Ramos (cell line): ENCODE measurements around the gene RNASE7.

Experiments
- in situ Hi-C: fragments of 300-500 bp; cut with MboI; formaldehyde crosslinking; loops from one replicate; pipeline ENCODE4 v1.14.3; 2022; ENCODE audit warnings: low sequenced_read_pairs; ENCODE audit not compliant: unreplicated experiment

The RNASE7 gene

DNA sequence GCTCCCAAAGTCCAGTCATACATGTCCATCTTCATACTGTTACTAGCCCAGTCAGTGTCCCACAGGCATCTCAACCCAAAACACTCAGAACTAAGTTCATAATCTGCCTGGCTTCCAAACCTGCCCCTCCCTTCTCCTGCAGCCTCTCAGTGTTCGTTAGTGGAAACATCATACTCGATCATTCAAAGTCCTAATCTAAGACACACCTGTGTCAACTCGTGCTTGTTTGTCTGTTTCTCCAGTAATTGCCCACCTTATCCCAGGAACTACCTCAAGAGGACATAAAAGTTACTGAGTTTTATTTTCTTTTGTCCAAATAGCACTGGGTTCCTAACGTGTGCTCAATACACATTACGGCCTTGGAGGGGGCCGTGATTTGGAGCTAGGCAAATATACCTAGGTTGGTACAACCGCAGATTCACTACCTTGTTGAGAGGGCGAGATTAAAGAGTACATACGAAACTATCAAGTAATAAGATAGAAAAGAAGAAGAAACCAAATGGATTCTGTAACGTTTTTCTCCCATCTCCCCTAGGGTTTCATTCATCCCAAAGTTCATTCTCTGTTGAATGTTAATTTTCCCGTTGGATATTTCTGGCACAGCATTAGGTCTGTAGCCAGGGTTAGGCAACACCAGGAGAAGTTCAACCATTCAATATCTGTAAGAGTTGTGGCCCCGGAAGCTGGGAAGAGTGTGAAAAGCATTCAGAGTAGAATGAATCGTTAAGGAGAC is 18.6 kb downstream of the RNASE7 start:
- in situ Hi-C loops = no loop called here

DNA sequence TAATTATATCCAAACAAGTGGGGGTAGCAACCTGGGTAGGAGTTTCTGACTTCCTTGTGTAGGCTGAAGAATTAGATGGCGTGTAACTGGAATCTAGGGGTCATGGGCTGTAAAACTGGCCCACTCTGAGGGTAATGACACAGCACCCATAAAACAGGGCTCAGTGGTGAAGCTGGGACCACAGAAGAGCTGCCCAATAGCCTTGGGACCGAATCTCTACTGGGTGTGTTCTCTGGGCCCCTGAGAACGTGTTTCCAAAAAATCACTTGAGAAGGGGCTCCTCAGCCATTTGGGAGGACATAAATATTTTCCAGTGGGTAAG is 19.1 kb downstream of the RNASE7 start:
- in situ Hi-C loops = no loop called here

DNA sequence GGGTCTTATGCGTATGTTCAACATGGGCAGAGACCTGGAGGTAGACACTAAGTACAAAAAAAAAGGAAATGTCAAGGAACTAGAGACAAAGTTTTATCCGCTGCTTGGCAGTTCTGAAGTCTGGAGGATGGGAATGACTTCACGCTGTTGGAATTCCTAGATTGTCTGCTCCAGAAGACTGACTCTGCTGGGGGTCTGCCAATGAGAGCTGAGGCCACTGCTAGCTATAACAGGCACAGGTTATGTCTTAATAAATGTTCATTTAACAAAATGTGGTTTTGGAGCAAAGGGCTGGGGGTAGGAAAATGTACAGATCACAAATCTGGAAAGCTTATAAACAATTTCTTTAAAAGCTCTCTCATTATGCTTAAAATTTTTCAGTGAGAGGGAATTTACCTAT is 21.3 kb downstream of the RNASE7 start:
- in situ Hi-C loops = no loop called here

DNA sequence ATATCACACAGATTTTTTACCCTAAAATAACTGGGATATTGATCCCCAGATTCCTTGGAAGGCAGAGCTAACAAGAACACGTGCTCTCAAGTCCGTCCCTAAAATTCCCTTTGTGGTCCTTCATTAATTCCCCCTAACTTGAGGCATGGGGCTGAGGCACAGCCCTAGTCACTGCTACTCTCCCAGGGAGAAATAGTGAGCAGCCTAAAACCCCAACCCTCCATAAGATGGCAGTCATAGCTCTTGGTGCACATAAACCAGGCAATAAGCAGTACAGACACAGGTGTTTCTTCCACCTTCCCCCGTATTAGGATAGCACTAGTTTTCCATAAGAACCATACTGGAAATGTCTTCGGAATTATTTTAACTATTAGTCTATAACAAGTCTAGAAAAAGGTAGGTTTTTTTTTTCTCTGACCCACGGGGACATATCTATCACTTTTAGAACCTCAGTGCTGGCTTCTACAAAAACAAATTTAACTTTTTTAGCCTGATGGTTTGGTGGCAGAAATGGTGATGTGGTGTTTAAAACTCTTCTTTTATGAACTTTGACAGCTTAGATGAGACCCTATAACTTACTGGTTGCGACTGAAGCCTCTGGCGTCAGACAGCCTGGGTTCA is 24.8 kb downstream of the RNASE7 start:
- in situ Hi-C loops = no loop called here

DNA sequence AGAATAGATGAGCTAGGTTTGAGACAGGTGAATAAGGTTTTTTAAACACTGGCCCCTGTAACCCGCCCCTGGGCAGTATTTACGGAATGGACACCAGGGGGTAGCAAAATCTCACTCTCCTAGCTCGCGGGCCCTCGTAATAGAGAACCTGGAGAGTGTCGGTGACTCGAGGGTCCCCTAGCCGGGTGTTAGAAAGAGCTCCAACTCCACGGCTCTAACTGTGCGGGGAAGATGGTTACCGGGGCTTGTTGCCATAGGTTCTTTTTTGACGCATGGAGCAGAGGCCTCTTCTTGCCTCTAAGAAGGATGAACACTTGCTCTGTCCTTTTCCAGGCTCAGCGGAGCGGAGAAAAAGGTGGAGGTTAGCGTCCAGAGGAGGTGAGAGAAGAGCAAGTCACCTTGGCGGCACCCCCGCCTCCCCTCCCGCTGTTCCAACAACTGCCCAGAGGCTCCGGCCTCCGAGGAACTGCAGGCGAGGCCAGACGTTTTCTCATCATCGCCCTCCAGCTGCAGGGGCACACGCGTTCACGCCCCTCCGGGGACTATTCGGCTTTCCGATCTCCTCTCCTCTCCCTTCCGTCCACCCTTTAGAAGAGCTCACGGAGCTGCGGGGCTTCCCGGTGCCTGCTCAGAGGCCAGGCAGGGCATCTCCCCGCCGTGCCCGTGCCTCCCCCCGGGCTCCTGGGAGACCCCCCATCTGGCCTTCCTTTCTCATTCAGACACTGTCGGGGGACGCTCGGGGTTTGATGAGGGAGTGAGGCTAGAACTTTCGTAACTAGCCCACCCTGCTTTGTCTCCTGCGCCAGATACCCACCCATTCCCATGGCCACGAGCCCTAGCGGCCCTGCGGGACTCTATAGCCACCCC is 26.6 kb downstream of the RNASE7 start:
- in situ Hi-C loops = no loop called here

DNA sequence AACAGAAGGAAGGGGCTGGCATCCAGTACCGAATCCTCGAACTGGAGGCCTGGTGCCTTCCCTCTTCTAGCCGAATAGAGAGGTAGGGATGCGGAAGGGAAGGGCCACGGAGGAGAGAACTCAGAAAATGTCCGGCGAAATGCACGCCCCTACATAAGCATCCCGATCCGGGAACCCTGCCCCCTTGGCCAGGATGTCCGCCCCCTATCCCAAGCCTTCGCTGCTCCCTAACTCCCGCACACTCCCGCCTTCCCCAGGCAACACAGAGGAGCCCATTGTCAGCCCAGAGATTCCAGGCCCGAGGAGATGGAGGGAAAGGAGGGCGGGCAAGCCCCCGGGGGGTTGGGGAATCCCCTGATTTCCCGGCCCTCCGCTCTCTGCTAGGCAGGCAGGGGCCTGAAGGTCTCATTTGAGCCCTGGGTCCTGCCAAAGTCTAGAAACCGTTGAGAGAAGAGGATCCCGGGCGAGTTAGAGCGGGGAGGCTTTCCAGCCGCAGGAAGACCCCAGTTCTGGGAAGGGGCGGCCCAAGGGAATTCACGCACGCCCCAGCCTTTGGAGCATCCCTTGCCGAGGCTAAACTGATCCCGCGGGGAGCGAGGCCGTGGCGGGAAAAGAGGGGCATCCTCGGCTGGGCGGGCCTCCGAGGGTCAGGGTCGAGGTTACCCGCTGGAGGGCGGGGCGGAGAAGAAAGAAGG is 27.4 kb downstream of the RNASE7 start:
- in situ Hi-C loops = no loop called here

DNA sequence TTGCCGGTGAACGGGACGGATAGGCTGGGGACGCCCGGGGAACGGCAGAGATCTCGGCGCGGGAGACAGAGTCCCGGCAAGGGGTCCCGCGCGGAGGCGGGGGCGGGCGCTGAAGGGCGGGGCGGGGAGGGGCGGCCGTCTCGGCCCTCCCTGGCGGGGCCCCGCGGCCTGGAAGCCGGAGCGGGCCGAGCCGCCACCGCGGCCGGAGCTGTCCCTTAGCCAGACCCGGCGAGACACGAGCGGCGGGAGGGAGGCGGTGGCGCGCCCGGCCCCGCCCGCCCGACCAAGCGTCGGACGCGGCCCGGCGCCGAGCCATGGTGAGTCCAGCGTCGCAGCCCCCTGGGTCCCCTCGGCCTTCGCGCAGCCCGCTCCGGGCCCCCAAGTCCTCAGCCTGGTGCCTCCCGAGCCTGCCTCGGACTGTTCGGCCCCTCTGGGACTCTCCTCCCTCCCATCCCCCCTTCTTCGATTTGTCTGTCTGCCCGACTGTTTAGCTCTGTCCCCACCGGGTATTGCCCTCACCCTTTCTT is 28.0 kb downstream of the RNASE7 start, which contains the start of gene ARHGEF40:
Gene ARHGEF40, plus strand, starts transcription at position 222 of the 527 bp plus-strand sequence. Its CDS starts 93 bp downstream, at position 315.
- in situ Hi-C loops = no loop called here

DNA sequence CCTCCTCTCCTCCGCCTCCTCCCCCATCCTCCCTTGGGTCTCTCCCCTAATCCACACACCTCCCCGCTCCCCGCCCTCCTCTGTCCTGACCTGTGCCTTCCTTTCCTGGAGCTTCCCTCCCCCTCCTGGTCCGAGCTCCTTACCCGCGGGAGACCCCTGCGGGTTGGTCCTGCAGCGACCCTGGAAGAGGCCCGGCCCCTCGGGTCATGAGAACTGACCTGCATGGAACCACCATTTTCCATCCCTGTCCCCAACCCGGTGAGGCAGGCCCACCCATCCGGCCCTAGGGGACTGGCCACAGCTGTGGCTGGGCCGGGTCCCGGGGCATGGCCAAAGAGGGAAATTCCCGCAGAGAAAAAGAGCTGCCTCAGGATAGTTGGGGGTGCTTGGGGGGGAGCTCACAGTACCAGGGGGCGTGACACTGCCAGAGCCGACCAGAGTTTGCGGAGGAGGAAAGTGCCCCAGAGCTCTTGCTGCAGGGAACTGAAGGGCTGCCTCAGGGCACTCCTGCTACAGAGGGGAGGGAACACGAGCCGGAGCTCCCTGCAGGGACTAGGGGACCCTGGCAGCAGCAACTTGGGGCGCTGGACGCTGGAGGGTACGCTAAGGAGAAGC is 28.6 kb downstream of the RNASE7 start:
- in situ Hi-C loops = no loop called here

DNA sequence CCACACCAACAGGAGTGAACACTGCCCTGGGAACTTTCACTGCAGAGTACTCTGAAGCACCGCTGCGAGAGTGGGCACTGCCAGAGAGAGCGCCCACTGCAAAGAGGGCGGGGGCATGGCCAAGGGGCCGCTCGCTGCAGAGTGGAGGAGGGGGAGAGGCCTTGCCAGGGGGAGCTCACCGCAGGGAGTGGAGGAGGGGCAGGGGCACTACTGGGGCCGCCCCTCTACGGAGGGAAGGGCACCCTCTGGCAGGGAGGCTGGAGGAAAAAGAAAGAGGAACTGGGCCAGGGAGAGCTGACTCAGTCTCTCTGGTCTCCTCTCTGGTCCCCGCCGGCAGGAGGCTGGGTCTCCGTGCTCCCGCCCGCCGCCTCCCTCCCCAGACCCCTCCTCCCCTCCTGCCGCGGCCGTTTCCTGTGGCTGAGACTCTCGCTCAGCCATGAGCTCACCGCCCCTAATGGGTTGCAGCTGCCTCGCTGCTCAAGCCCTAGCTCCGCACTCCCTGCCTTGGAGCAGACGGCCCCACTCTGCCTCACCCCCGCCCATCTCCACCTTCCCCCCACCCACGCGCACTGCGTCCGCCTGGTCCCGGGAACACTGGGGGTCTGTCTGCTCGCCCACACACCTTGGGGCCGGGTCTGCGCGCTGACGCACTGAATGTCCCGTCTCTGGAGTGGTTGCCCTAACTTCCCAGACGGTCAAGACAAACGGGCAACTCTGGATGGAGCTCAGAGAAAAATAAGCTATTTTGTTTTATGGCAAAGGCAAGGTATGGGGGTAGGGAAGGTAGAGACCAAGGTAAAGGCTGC is 29.3 kb downstream of the RNASE7 start:
- in situ Hi-C loops = no loop called here

DNA sequence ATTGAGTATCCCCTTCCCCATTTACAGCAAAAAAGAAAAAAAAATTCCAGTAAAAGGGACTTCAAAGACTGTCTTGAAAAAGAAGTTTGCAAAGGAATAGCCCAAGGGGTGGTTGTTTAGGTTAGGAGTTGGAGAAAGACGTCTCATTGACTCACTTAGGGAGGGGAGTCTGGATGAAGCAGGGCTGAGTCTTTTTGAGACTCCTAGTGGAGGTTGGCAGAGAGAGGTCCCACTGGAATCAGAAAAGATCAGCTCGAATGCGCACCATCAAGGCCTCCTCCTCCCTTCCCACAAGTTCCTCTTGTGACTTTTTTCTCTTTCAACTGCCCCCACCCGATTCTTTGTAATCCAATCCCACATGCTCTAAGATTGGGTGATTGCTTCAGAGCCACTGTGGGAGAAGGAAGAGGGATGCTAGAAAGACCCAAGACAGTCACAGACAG is 29.9 kb downstream of the RNASE7 start:
- in situ Hi-C loops = no loop called here

DNA sequence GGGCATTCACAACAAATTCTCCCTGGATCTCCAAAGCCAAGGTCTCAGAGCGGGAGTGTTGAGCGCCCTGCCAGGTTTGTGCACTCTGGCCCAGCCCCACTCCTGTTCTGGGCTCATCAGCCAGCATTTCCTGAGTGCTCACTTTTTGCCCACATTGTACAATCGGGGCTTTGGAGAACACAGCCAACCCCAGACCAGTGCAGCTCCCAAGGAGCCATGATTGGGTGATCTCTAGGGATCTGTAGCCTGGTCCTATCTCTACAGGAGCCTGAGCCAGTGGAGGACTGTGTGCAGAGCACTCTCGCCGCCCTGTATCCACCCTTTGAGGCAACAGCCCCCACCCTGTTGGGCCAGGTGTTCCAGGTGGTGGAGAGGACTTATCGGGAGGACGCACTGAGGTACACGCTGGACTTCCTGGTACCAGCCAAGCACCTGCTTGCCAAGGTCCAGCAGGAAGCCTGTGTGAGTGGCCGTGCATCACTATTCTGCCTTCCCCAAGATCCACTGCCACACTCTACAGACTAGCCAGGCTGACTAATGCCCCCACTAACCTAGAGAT is 30.7 kb downstream of the RNASE7 start:
- in situ Hi-C loops = no loop called here

DNA sequence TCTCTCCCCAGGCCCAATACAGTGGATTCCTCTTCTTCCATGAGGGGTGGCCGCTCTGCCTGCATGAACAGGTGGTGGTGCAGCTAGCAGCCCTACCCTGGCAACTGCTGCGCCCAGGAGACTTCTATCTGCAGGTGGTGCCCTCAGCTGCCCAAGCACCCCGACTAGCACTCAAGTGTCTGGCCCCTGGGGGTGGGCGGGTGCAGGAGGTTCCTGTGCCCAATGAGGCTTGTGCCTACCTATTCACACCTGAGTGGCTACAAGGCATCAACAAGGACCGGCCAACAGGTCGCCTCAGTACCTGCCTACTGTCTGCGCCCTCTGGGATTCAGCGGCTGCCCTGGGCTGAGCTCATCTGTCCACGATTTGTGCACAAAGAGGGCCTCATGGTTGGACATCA is 31.8 kb downstream of the RNASE7 start:
- in situ Hi-C loops = no loop called here

DNA sequence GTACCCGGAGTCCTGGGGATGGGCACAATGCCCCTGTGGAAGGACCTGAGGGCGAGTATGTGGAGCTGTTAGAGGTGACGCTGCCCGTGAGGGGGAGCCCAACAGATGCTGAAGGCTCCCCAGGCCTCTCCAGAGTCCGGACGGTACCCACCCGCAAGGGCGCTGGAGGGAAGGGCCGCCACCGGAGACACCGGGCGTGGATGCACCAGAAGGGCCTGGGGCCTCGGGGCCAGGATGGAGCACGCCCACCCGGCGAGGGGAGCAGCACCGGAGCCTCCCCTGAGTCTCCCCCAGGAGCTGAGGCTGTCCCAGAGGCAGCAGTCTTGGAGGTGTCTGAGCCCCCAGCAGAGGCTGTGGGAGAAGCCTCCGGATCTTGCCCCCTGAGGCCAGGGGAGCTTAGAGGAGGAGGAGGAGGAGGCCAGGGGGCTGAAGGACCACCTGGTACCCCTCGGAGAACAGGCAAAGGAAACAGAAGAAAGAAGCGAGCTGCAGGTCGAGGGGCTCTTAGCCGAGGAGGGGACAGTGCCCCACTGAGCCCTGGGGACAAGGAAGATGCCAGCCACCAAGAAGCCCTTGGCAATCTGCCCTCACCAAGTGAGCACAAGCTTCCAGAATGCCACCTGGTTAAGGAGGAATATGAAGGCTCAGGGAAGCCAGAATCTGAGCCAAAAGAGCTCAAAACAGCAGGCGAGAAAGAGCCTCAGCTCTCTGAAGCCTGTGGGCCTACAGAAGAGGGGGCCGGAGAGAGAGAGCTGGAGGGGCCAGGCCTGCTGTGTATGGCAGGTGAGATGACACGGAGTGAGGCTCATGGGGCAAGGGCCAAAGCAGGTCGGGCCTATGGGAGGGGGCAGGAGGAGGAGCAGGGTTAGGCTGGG is 32.5 kb downstream of the RNASE7 start:
- in situ Hi-C loops = no loop called here

DNA sequence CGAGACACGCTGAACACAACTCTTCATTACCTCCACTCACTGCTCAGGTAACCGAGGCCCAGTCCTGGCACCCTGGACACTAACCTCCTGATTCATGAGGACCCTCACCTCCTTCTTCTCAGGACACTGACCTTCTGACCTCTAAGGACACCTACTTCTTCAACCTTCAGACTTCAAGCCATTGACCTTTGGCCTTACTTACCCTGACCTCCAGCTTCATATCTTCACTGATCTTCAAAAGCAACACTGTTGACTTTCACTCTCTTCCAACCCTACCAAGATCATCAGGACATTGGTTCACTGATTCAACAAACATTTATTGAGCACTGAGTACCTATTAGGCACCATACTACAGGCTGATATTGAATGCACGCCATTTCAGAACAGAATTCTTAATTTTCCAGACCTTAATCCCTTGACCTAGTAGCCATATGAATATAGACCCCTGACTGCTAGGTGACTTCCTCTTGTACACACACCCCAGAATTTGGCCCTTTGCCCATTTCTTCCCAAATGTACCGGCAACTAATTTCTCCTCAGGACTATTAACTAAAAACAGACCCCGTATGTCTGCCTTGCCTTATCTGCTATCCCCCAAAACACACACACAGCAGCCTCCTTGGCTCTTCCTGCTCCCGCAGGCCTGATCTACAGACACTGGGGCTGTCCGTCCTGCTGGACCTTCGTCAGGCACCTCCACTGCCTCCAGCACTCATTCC is 33.7 kb downstream of the RNASE7 start:
- in situ Hi-C loops = no loop called here

DNA sequence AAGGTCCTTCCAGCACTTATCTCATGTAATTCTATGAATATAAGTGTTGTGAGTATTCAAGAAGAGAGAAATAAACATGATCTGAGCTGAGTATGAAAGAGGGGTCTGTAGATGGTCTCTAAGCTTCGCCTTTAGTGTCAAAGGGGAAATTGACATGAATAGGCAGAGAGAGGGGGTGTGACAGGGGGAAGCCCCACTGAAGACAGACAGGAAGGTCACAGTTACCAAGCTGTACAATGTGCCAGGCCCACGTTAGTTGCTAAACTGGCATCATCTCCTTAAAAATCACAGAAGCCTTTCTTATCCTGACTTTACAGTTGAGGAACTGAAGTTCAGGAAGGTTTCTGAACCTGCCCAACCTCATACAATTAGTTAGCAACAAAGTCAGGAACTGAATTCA is 35.5 kb downstream of the RNASE7 start:
- in situ Hi-C loops = no loop called here

DNA sequence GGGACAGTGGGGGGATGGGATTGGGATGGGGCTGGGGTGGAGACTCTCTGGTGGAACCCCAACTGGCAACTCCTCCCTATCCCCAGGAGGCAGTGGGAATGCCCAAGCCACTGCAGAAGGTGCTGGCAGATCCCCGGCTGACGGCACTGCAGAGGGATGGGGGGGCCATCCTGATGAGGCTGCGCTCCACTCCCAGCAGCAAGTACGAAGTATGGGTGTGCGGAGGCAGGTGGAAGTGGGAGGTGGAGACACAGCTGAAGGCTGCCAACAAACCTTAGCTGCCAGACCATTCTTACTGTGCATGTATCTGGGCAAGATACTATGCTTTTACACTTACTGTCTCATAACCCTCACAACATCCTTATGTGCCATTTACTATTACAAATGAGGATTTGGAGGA is 36.1 kb downstream of the RNASE7 start:
- in situ Hi-C loops = no loop called here

DNA sequence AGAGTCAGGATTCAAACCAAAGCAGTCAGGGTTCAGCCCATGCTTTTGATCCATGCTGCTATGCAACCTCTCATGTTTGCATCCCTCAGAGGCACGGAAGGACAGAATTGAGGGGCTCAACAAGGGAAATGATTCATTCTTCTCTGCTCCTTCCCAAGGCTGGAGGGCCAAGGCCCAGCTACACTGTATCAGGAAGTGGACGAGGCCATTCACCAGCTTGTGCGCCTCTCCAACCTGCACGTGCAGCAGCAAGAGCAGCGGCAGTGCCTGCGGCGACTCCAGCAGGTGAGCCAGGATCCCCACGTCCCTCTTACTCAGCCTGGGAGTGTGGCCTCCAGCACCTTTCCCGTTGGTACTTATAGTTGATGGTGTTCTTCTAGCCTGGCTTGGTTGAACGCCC is 36.6 kb downstream of the RNASE7 start:
- in situ Hi-C loops = no loop called here
